Mucosa of descending colon (tissue), 3 donors: ENCODE measurements around the gene AHNAK2. TPM values are rescaled to one million over a fixed set of nuclear protein-coding genes. Genes with fewer than 3 reads are reported as not detected.

ENCODE experiments used
- ATAC-seq: fragments of 200-7000 bp; cut with Tn5 transposase; one replicate; pipeline ENCODE4 v1.9.1; 2020; ENCODE audit warnings: mild to moderate bottlenecking, moderate library complexity
- DNase-seq, 3 donors: peaks; one replicate each; pipeline ENCODE4 v3.0.0-alpha.2; 2020
- H3K36me3 ChIP-seq: fragments of 200-600 bp; one replicate; pipeline ENCODE4 v1.8.0; 2021; ENCODE audit warnings: low read depth, mild to moderate bottlenecking
- H3K4me1 ChIP-seq: fragments of 200-600 bp; one replicate; pipeline ENCODE4 v1.8.0; 2021; ENCODE audit warnings: low read depth, mild to moderate bottlenecking
- H3K4me3 ChIP-seq: fragments of 200-600 bp; one replicate; pipeline ENCODE4 v1.8.0; 2021; ENCODE audit warnings: mild to moderate bottlenecking
- H3K9me3 ChIP-seq: fragments of 200-600 bp; one replicate; pipeline ENCODE4 v1.8.0; 2021; ENCODE audit warnings: mild to moderate bottlenecking
- CTCF ChIP-seq: fragments of 200-600 bp; IDR thresholded peaks from one replicate; pipeline ENCODE4 v1.8.0; 2022; ENCODE audit warnings: antibody characterized with exemption, mild to moderate bottlenecking
- intact Hi-C, 2 donors: fragments of 100-400 bp; cut with DNase I in 1 of 2; cut with micrococcal nuclease in 1 of 2; formaldehyde crosslinking; loops; one replicate each; pipeline versions ENCODE4 v1.11.0 to v1.11.1; 2022; cut with DNase I, micrococcal nuclease
- total RNA-seq, 3 donors: library from RNA; stranded (reverse); fragmentation: NEBNext Ultra II Directional in 2 of 3; extraction: Animal tissue kit (Norgen Biotek cat#: 25700) in 2 of 3; gene quantifications; one replicate each; pipeline versions ENCODE4 v1.2.1 to v1.2.4, GENCODE V29; 2021 to 2023
- donor health status: DM: no; HTN: no; CAD: no; lungs with moderate emphysema.
- donor health status: DM: no; HTN: no; CAD: no.
- donor health status: DM: no; HTN: yes; CAD: no.

The AHNAK2 gene
- total RNA-seq, 3 donors from 2014 or later = 4.6 to 145 (median 20.3) TPM

- Histone ChIP-seq H3K36me3 (no peaks in the 10 kb centered on the region), H3K9me3 (no peaks in the 10 kb centered on the region), H3K4me1 (peaks cover 32% of the 10 kb centered on the region), H3K4me3 (no peak overlapping the region)
- peak; percentile 9 to 73 (median 59) for DNase-seq
- intact Hi-C loops = no loop called here
- no peak for TF ChIP-seq CTCF
- ATAC-seq = peak; percentile 6
Measured at GRCh38 chr14:104967386-104968152, 10.6 kb downstream of the AHNAK2 start.

DNA sequence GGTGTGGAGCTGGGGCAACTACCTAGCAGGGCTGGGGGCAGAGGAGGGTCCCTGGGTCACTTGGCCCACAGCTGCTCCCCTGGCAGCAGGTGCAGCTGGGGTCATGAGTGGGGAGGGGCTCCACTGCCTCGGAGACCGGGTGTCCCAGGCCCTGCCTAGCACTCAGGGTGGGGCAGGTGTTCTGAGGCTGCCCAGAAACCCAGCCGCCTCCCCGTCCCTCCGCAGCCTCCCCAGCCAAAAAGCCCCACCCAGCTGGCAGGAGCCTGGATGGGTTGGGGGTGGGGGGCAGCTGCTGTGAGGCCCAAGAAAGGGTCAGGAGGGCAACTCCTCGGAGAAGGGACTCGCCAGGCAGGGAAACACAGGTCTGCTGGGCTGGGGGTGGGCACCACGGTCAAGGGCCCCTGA, 11.2 kb downstream of the AHNAK2 start:
- no peak for TF ChIP-seq CTCF
- ATAC-seq = no peak
- H3K4me1 ChIP-seq = peaks cover 27% of the 10 kb centered on the region
- peak in 2 of 3 donors; percentile 32 to 49 for DNase-seq
- no peaks in the 10 kb centered on the region for H3K9me3 ChIP-seq
- intact Hi-C loops = no loop called here
- no peak overlapping the region for H3K4me3 ChIP-seq
- no peaks in the 10 kb centered on the region for H3K36me3 ChIP-seq

DNA sequence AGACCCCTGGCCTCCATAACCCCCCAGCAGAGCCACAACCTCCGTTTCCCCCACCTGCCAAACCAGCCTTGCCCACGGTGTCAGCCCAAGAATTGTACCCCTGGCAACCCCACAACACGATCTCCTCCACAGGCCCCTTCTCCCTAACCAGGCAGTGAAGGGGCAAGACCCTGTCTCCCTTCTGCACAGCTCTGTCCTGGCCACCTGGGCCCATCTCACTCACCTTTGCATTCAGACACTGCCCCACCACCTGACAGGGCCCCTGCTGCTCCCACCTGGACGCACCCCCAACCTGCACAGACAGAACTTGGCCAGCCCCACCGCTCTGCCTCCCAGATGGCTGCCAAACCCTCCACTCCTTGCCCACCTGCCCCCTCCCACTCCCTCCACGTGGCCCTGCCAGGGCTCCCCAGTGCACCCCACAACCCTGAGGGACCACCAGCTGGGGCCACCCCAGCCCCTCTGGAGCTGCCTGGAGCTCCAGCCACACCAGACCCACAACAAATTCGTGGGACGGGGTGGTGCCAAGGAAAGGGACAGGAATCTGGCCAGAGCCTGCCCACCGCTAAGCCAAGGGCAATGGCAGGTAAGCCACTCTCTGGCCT, 11.8 kb downstream of the AHNAK2 start:
- Histone ChIP-seq H3K9me3 (no peaks in the 10 kb centered on the region), H3K4me1 (peaks cover 22% of the 10 kb centered on the region), H3K4me3 (no peak overlapping the region), H3K36me3 (no peaks in the 10 kb centered on the region)
- DNase-seq (peak in 1 of 3 donors; percentile 50), ATAC-seq (no peak)
- intact Hi-C loops = no loop called here
- TF ChIP-seq CTCF = no peak

DNA sequence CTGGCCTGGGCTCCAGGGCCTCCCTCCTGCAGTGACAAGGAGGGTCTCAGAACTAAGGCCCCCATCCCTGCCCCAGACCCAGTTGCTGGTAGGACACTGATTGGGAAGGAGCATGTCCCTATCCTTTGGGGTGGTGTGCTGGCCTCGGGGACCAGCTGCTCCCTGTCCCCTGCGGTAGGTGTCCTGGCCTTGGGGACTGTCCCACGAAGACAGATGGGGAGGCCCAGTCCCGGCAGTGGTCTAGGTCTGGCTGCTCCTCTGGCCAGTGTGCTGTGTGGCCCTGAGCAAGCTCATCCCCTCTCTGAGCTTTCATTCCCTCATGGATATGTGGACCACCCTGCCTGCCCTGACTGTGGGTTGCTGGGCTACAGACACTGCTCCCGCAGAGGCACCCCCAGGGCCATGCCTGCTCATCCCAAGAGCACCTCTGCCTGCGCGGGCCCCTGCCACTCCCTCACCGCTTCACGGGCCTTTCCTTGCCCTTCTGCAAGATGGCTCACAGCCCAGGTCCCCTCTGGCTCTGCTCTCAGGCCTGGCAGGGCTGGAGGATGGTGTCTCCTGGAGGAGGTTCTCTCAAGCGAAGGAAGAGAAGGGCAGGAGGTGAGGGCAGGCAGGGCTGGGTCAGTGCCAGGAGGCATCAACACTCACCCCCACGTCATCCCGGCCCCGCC, 12.5 kb downstream of the AHNAK2 start:
- H3K4me1 ChIP-seq = peaks cover 22% of the 10 kb centered on the region

GRCh38 chr14:104964546-104964945, 13.6 kb downstream of the AHNAK2 start:
- no peak for DNase-seq

More for the DNA sequence above, 12.5 kb downstream of the AHNAK2 start:
- no peaks in the 10 kb centered on the region for H3K9me3 ChIP-seq
- ATAC-seq (no peak), DNase-seq (peak in 1 of 3 donors; percentile 41)
- TF ChIP-seq CTCF = no peak
- intact Hi-C loops = no loop called here
- H3K36me3 ChIP-seq = no peaks in the 10 kb centered on the region
- no peak overlapping the region for H3K4me3 ChIP-seq

More at GRCh38 chr14:104964546-104964945, 13.6 kb downstream of the AHNAK2 start:
- intact Hi-C loops = no loop called here
- no peaks in the 10 kb centered on the region for H3K9me3 ChIP-seq
- ATAC-seq = no peak
- peaks cover 22% of the 10 kb centered on the region for H3K4me1 ChIP-seq
- no peak overlapping the region for H3K4me3 ChIP-seq
- TF ChIP-seq CTCF = no peak
- H3K36me3 ChIP-seq = no peaks in the 10 kb centered on the region
